Fibroblast of lung (primary cell): ENCODE measurements around the gene MLIP. TPM values are rescaled to one million over a fixed set of nuclear protein-coding genes. Genes with fewer than 3 reads are reported as not detected.

Experiments
- DNase-seq, 2 donors: peaks; one replicate each; pipeline versions ENCODE4 v3.0.0 to v3.0.0-alpha.2; 2010; ENCODE audit warnings: low read depth in 2 of 2
- H2AFZ ChIP-seq: 2 replicates; pipeline ENCODE4 v1.5.1; 2012; ENCODE audit warnings: low read length, control low read depth, inconsistent platforms
- H3K27ac ChIP-seq: 2 replicates; pipeline ENCODE4 v1.5.1; 2011; ENCODE audit warnings: low read length, control low read depth; ENCODE audit not compliant: insufficient read depth
- H3K27me3 ChIP-seq: 2 replicates; pipeline ENCODE4 v1.5.1; 2011; ENCODE audit warnings: mild to moderate bottlenecking, low read length; ENCODE audit not compliant: control insufficient read depth, insufficient read depth
- H3K36me3 ChIP-seq: 2 replicates; pipeline ENCODE4 v1.5.1; 2011; ENCODE audit warnings: low read length; ENCODE audit not compliant: control insufficient read depth, insufficient read depth
- H3K4me1 ChIP-seq: 2 replicates; pipeline ENCODE4 v1.5.1; 2011; ENCODE audit warnings: low read length; ENCODE audit not compliant: control insufficient read depth, insufficient read depth; ENCODE audit errors: extremely low read depth
- H3K4me2 ChIP-seq: 2 replicates; pipeline ENCODE4 v1.5.1; 2011; ENCODE audit warnings: low read length, control low read depth; ENCODE audit not compliant: insufficient read depth; ENCODE audit errors: extremely low read depth
- H3K4me3 ChIP-seq, 4 experiments: fragments of 200-600 bp in 1 of 4; sonication (generic) in 1 of 4; replicated peaks in 1 of 4; 2 replicates each; pipeline ENCODE4 v1.5.1; 2011 to 2016; ENCODE audit warnings: low read length in 4 of 4, low read depth in 3 of 4, mild to moderate bottlenecking in 3 of 4, control low read depth in 2 of 4, inconsistent platforms in 1 of 4, mixed read lengths in 1 of 4; ENCODE audit not compliant: insufficient read depth in 1 of 4; ENCODE audit errors: control extremely low read depth in 1 of 4
- H3K79me2 ChIP-seq: 2 replicates; pipeline ENCODE4 v1.5.1; 2012; ENCODE audit warnings: mild to moderate bottlenecking, low read length, inconsistent platforms; ENCODE audit not compliant: control insufficient read depth, insufficient read depth
- H3K9ac ChIP-seq: 2 replicates; pipeline ENCODE4 v1.5.1; 2011; ENCODE audit warnings: mild to moderate bottlenecking, low read length, control low read depth; ENCODE audit not compliant: insufficient read depth
- H3K9me3 ChIP-seq: 2 replicates; pipeline ENCODE4 v1.5.1; 2012; ENCODE audit warnings: low read depth, low read length; ENCODE audit not compliant: control insufficient read depth, insufficient read depth
- H4K20me1 ChIP-seq: 2 replicates; pipeline ENCODE4 v1.5.1; 2011; ENCODE audit warnings: low read length; ENCODE audit not compliant: control insufficient read depth, insufficient read depth; ENCODE audit errors: extremely low read depth
- CTCF ChIP-seq, 2 donors: IDR thresholded peaks in 1 of 2; conservative IDR thresholded peaks in 1 of 2; 1 replicate in 1 of 2; 2 replicates in 1 of 2; pipeline ENCODE4 v1.5.1; 2011 to 2012; ENCODE audit warnings: low read length in 2 of 2, control low read depth in 1 of 2, inconsistent platforms in 1 of 2, low read depth in 1 of 2, mild to moderate bottlenecking in 1 of 2
- EZH2 ChIP-seq: IDR thresholded peaks from 2 replicates; pipeline ENCODE4 v1.5.1; 2012; ENCODE audit warnings: low read length, control low read depth, mild to moderate bottlenecking; ENCODE audit errors: missing control alignments
- polyA plus RNA-seq, 2 donors: library from polyadenylated mRNA; depleted of rRNA in 1 of 2; stranded (reverse) in 1 of 2; unstranded in 1 of 2; fragments of >200 nt; gene quantifications; 2 replicates each; pipeline ENCODE4 v1.2.1, GENCODE V29; 2011 to 2012; ENCODE audit warnings: missing spikeins in 1 of 2
- total RNA-seq: library from RNA; depleted of rRNA; stranded (reverse); fragments of >200 nt; gene quantifications from 2 replicates; pipeline ENCODE4 v1.2.1, GENCODE V29; 2014

MLIP gene
- total and polyA plus RNA-seq, 2 donors (not counting 1 experiment from before 2014, with no cell fraction given) = 0.07 TPM; not detected in 1

- H3K4me1 ChIP-seq = no peaks in the 10 kb centered on the region
- no peak for TF ChIP-seq CTCF (conservative IDR thresholded peaks at IDR 0.05 in 1 of 2, IDR thresholded peaks at IDR 0.05 in 1 of 2; ENCODE audit: low read depth in 1 of 2, low read length in 2 of 2)
- no peaks in the 10 kb centered on the region for H3K79me2 ChIP-seq
- no peak for DNase-seq
- no peaks in the 10 kb centered on the region for H3K27me3 ChIP-seq
- no peaks in the 10 kb centered on the region for H3K36me3 ChIP-seq
- H2AFZ ChIP-seq = no peak overlapping the region
- H3K27ac ChIP-seq = no peak overlapping the region
- no peaks in the 10 kb centered on the region for H3K9me3 ChIP-seq
- H4K20me1 ChIP-seq = no peaks in the 10 kb centered on the region
- no peak overlapping the region for H3K4me3 ChIP-seq
- H3K9ac ChIP-seq = no peak overlapping the region
- no peak overlapping the region for H3K4me2 ChIP-seq
Observed at GRCh38 chr6:54102238-54102637, 9.0 kb upstream of the MLIP start.

GRCh38 chr6:54103497-54103896 is 7.7 kb upstream of the MLIP start:
- Histone ChIP-seq H3K9ac (no peak overlapping the region), H3K4me1 (no peaks in the 10 kb centered on the region), H3K79me2 (no peaks in the 10 kb centered on the region), H3K27ac (no peak overlapping the region), H3K4me3 (no peak overlapping the region), H3K36me3 (no peaks in the 10 kb centered on the region), H3K4me2 (no peak overlapping the region), H3K27me3 (peaks cover 2% of the 10 kb centered on the region), H4K20me1 (no peaks in the 10 kb centered on the region), H2AFZ (no peak overlapping the region), H3K9me3 (no peaks in the 10 kb centered on the region)
- no peak for DNase-seq
- TF ChIP-seq CTCF (conservative IDR thresholded peaks at IDR 0.05 in 1 of 2, IDR thresholded peaks at IDR 0.05 in 1 of 2; ENCODE audit: low read depth in 1 of 2, low read length in 2 of 2) = no peak
- no peak for TF ChIP-seq EZH2

- H3K27ac ChIP-seq = no peak overlapping the region
- TF ChIP-seq EZH2 = no peak
- no peak for TF ChIP-seq CTCF (conservative IDR thresholded peaks at IDR 0.05 in 1 of 2, IDR thresholded peaks at IDR 0.05 in 1 of 2; ENCODE audit: low read depth in 1 of 2, low read length in 2 of 2)
- no peaks in the 10 kb centered on the region for H4K20me1 ChIP-seq
- no peak overlapping the region for H3K4me2 ChIP-seq
- H3K4me3 ChIP-seq = no peak overlapping the region
- DNase-seq = no peak
- no peaks in the 10 kb centered on the region for H3K79me2 ChIP-seq
- no peaks in the 10 kb centered on the region for H3K9me3 ChIP-seq
- no peaks in the 10 kb centered on the region for H3K36me3 ChIP-seq
- H3K9ac ChIP-seq = no peak overlapping the region
- H2AFZ ChIP-seq = no peak overlapping the region
- H3K4me1 ChIP-seq = no peaks in the 10 kb centered on the region
- peaks cover 2% of the 10 kb centered on the region for H3K27me3 ChIP-seq
Observed at GRCh38 chr6:54106727-54107126, 4.5 kb upstream of the MLIP start.
